GM10266 (cell line): ENCODE measurements around the gene APOE.

Experiments
- DNase-seq: peaks from one replicate; pipeline ENCODE4 v3.0.0; 2012; ENCODE audit errors: extremely low spot score
- TF ChIP-seq, protein P1 (sequence below): IDR thresholded peaks from 2 replicates; pipeline ENCODE4 v1.5.1; 2012; ENCODE audit warnings: mild to moderate bottlenecking, low read depth; ENCODE audit not compliant: control insufficient read depth, insufficient read depth; ENCODE audit errors: missing control alignments

APOE gene

DNA sequence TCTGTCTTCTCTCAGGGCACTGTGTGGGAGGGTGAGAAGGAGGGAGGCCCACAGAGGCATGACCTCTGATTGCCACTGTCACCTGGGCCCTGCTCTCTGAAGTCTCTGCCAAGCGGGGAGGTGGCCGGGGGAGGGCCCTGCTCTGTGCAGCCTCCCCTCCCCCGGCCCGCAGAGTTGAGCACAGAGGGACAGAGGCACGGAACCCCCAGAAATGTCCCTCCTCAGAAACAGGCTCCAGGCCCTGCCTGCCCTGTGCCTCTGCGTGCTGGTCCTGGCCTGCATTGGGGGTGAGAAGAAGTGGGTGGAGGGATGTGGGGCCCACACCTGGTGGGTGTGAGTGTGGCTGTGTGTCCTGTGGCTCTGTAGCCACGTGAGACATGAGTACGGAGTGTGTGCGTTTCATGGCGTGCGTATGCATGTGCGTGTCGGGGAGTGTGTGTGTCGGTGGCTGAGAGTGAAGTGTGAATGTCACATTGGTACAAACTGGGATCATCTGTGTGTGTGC is 36.5 kb downstream of the APOE start, which contains the start of gene APOC4:
APOC4 (plus strand) TSS at position 171 of the 505 bp plus-strand sequence; CDS start at position 212, 41 bp downstream.
- DNase-seq, result no peak
- TF ChIP-seq, protein P1, sequence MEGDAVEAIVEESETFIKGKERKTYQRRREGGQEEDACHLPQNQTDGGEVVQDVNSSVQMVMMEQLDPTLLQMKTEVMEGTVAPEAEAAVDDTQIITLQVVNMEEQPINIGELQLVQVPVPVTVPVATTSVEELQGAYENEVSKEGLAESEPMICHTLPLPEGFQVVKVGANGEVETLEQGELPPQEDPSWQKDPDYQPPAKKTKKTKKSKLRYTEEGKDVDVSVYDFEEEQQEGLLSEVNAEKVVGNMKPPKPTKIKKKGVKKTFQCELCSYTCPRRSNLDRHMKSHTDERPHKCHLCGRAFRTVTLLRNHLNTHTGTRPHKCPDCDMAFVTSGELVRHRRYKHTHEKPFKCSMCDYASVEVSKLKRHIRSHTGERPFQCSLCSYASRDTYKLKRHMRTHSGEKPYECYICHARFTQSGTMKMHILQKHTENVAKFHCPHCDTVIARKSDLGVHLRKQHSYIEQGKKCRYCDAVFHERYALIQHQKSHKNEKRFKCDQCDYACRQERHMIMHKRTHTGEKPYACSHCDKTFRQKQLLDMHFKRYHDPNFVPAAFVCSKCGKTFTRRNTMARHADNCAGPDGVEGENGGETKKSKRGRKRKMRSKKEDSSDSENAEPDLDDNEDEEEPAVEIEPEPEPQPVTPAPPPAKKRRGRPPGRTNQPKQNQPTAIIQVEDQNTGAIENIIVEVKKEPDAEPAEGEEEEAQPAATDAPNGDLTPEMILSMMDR, result no peak

DNA sequence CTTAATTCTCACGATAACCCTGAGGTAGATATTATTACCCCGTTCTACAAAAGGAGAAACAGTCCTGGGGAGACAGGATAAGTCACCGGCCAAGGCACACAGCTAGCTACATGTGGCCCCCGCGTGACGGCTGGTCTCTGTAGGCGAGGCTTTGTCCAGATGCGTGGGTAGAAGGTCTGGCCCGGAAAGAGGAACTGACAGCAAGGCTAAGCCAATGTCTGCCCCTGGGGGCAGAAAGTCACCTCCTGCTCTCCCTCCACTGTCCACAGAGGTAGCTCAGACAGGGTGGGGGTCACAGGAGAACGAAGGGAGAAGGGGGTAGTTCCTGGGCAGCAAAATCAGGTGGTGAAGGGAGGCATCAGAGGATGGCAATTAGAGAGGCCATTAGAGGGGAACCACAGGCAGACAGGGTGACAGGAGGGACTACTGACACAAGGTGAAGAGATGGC is 38.2 kb downstream of the APOE start:
- DNase-seq, result peak; percentile 78
- TF ChIP-seq, protein P1, result peak; percentile 13

DNA sequence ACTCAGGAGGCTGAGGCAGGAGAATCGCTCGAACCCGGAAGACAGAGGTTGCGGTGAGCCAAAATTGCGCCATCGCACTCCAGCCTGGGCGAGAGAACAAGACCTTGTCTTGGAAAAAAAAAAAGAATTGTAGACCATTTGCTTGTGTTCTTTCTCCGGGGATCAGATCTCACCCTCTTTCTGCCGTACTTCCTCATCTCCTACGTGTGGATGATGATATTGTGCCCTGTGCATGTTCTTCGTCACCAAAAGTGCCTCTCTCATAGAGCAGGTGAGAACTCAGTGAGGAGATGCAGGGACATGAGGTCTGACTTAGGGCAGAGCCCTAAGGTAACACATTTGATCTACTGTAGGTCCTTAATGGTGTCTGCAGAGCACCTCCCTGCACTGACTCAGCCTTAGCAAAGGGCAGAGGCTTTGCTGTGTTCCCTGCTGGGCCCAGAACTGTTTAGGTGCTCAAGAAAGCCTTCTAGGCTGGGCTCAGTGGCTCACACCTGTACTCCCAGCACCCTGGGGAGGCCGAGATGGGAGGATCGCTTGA is 41.5 kb downstream of the APOE start:
- TF ChIP-seq, protein P1, result no peak
- DNase-seq, result no peak

DNA sequence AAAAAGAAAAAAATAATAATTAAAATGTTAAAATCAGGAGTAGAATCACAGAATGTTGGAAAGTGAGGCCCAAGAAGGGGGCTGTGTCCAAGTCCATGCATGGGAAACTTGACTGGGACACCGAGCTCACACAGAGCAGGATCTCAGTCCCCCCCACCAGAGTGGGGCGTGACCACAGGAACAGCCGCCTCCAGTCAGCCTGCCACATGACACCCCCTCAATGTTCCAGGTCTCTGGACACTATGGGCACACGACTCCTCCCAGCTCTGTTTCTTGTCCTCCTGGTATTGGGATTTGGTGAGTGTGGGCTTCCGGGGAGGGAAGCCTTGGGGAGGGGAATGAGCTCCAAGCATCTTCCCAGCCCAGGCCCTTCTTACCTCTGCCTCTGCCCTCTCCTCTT is 42.6 kb downstream of the APOE start:
- DNase-seq, result no peak
- TF ChIP-seq, protein P1, result no peak

DNA sequence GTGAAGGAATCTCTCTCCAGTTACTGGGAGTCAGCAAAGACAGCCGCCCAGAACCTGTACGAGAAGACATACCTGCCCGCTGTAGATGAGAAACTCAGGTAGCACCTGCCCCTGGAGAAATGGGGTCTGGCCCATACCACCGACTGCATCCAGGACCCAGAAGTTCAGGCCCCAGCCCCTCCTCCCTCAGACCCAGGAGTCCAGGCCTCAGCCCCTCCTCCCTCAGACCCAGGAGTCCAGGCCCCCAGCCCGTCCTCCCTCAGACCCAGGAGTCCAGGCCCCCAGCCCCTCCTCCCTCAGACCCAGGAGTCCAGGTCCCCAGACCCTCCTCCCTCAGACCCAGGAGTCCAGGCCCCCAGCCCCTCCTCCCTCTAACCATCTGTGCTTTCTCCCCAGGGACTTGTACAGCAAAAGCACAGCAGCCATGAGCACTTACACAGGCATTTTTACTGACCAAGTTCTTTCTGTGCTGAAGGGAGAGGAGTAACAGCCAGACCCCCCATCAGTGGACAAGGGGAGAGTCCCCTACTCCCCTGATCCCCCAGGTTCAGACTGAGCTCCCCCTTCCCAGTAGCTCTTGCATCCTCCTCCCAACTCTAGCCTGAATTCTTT is 43.3 kb downstream of the APOE start:
- no peak for DNase-seq
- TF ChIP-seq, protein P1, result no peak

DNA sequence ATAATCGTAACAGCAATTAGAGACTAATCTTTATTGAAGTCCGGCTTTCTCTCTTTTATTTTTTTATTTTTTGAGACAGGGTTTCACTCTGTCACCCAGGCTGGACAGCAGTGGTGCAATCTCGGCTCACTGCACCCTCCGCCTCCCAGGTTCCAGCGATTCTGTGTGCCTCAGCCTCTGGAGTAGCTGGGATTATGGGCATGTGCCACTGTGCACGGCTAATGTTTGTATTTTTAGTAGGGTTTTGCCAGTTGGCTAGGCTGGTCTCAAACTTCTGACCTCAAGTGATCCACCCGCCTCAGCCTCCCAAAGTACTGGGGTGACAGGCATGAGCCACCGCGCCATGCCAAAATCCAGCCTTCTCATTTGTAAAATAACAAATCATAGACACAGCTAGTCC is 44.0 kb downstream of the APOE start:
- no peak for DNase-seq
- TF ChIP-seq, protein P1, result no peak
